ENCODE measurements around the gene MYOD1.

The MYOD1 gene

GRCh38 chr11:17719028-17719937 is at the start of gene MYOD1:
Gene MYOD1 (plus strand): TSS chr11:17719571. CDS start chr11:17719783, 212 bp downstream.
- DNase-seq, result no peak

DNA sequence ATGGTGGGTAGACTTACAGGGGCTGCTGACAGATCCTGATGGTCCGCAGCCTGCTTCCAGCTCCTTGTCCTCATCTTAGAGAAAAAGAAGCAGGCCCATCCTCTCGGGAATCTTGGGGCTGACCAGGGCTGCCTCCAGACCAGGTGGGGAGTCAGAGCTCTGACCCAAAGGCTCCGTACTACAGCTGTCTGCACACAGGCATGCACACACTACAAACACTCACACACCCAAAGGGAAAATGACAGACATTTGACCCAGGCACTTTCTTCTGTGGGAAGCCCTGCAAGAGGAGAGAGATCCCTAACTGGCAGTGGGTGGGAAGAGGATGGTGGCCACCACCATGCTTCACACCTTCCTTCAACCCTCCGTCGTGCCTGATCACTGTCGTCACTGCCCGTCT is 46.9 kb upstream of the MYOD1 start:
- DNase-seq, result no peak

GRCh38 chr11:17673951-17674350 is 45.4 kb upstream of the MYOD1 start:
- no peak for DNase-seq

DNA sequence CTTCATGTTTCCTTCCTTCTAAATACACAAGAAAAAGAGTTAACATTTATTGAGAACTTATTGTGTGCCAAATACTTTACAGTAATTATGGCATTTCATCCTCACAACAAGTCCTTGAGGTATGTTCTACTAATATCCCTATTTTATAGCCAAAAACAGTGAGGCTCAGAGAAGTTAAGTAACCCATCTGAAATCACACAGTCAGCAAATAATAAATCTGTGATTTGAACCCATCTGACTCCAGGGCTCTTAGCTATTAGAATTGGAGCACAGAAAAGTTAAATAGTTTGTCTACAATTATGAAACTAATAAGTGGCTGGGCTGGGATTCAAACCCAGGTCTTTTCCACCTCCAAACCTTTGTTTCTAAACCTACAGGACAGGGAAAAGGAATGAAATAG is 36.5 kb upstream of the MYOD1 start:
- no peak for DNase-seq

- DNase-seq, result no peak
Measured at GRCh38 chr11:17683377-17684161, 35.8 kb upstream of the MYOD1 start.

GRCh38 chr11:17684550-17684949 is 34.8 kb upstream of the MYOD1 start:
- DNase-seq, result no peak

DNA sequence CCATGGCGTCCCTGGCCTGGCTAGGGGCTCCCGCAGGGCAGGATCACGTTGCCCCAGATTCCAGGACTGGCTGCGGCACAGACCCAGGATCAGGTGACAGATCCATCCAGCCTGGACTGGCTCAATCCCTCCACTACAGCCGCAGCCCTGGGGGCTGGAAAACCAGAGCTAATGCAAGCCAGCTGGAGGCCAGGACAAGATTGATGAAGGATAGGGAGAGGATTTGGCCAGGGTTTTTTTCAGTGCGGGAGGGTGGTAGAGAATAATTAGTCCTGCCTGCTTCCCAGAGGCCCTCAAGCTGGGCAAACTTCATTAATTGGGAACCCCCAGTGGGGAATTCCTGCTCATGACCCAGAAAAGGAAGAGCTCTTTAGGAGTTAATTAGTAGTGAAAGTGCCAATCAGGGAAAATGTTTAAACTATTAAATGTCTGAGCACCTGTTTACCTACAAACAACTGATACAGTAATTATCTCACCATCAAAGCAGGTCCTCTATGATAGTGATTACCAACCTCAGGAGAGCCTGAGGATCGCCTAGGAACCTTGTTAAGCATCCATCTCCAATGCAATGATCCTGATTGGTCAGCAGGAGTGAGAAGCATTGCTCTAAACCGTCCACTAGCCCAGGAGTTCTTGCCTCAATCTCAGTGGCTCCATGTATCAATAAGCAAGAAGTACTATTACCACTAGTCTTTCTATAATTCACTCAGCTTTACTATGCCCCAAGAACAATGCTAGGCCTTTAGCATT is 33.0 kb upstream of the MYOD1 start:
- no peak for DNase-seq

- no peak for DNase-seq
Measured at GRCh38 chr11:17687946-17688670, 31.3 kb upstream of the MYOD1 start.

DNA sequence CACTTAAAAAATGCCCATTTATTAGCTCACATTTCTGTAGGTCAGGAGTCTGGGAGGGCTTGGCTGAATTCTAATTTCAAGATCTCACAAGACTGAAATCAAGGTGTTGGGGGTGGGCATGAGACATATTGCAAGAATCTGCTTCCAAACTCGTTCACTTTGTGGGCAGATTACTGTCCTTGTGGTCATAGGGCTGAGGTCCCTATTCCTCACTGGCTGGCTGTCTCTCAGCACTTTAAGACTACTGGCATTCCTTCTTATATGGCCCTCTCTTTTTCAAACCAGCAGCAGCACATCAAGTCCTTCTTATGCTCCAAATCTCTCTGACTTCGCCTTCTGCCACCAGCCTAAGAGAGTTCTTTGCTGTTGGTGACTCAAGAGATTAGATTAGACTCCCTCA is 27.8 kb upstream of the MYOD1 start:
- no peak for DNase-seq

DNA sequence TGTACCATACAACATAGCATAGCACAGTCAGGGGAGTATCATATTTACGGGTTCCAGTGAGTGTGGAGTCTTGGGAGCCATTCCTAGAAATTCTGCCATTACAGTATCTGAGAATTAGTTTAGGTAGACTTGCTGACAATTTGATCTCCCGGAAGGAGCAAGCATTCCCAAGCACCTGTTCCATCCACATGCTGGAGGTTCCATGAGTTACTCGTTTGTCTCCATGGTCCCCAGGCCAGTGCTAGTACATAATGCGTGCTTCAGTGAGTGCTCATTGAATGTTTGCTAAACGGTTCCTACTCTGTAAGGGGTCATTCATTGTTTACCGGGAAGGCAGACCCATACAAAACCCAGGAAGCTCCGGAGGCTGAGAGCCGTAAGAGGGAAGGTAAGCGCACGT is 27.4 kb upstream of the MYOD1 start:
- no peak for DNase-seq

- DNase-seq, result no peak
Measured at GRCh38 chr11:17692931-17693330, 26.4 kb upstream of the MYOD1 start.

DNA sequence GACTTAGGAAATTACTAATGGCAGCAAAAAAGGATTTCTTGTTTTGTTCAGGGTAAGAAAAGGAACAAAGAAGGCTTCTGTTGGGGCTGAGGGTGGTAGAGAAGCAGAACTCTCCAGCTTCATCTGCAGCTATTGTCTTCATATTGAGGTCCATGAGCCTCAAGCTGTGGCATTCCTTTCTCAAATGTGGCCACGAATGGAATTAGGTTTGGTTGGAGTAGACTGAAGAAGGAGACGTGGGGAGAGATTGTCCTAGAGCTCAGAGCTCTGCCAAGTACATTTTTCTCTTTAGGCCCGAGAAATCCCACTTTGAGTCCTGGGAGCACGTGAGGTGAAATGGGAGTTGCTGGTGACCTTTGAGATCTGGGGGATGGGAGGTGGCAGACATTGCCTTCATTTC is 25.8 kb upstream of the MYOD1 start:
- no peak for DNase-seq

GRCh38 chr11:17694494-17695110 is 24.8 kb upstream of the MYOD1 start:
- no peak for DNase-seq

- no peak for DNase-seq
Measured at GRCh38 chr11:17695454-17696441, 23.6 kb upstream of the MYOD1 start.

- DNase-seq, result no peak
Measured at GRCh38 chr11:17696741-17697140, 22.6 kb upstream of the MYOD1 start.

- no peak for DNase-seq
Measured at GRCh38 chr11:17697175-17697949, 22.0 kb upstream of the MYOD1 start.

DNA sequence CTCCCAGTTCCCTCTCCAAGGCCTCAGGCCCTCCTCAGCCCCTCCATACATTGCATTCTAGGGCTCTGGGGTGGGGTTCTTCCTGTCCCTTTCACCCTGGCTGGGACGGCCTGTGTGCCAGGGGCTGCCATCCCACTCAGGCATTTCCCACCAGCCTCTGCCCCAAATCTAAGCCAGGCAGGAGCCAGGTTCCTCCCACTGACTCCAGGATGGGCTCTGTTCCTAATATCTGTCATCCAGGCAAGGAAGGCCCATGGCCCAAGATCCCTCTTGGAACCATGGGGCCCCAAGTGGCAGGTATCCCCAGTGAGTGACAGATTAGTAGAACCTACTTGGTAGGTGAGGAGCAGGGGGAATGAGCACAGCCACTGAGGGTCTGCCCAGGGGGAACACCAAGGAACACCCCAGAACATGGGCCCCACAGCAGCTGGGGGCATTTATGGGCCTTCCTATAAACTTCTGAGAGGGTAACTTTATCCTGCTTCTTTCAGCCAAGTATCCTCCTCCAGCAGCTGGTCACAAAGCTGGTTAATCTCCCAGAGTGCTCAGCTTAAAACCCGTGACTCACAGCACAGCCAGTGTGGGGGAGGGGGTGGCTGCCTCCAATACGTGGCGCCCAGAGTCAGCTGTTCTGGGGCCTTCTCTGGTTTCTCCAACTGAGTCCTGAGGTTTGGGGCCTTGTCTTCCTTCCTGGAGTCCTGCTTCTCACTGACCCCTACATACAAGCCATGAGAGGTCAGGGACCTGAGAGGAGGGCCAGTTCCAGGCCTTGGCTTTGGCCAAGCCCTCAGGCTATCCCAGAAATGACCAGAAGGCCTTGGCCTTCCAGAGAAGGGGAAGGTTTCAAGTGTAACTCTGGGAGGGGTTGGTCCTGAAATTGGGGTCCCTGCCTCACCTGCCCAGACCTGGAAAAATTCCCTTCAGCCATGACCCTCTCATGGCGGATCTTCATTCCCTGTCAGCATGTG is 19.9 kb upstream of the MYOD1 start:
- DNase-seq, result no peak

DNA sequence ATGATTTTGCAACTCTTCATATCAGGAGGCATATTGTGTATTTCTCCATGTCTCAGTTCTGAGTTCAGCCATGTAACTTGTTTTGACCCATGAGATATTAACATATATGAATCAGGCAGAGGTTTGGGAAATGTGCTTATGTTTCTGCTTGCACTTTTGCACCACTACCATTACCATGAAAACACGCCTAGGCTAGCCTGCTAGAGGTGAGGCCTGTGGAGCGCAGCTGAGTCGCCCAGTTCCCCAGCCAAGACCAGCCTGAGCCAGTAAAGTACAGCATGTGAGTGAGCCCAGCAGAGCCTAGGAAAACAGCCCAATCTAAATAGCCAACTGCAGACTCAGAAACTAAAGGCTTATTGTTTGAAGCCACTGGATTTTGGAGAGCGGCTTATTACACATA is 18.4 kb upstream of the MYOD1 start:
- DNase-seq, result no peak

- no peak for DNase-seq
Measured at GRCh38 chr11:17702876-17703275, 16.5 kb upstream of the MYOD1 start.

All from activated CD4-positive, alpha-beta T cell treated with anti-CD3 and anti-CD28 coated beads for 1 hour (primary cell).